Measurements from ENCODE around the gene KIF19.

The KIF19 gene

GRCh38 chr17:74298778-74299177 is 27.2 kb upstream of the KIF19 start:
- no peak for TF ChIP-seq CTCF (IDR thresholded peaks at IDR 0.05; ENCODE audit: low read depth, low read length)
- peaks cover 1% of the 10 kb centered on the region for H3K9me3 ChIP-seq (ENCODE audit: severe bottlenecking)
- H3K36me3 ChIP-seq: no peaks in the 10 kb centered on the region
- H3K4me3 ChIP-seq (ENCODE audit: low read depth, low read length): no peak overlapping the region
- H3K27me3 ChIP-seq (ENCODE audit: insufficient read depth, low read depth, severe bottlenecking): no peaks in the 10 kb centered on the region
- no peak overlapping the region for H3K27ac ChIP-seq
- DNase-seq: no peak

GRCh38 chr17:74299226-74300009 is 26.6 kb upstream of the KIF19 start:
- no peaks in the 10 kb centered on the region for H3K27me3 ChIP-seq (ENCODE audit: insufficient read depth, low read depth, severe bottlenecking)
- no peaks in the 10 kb centered on the region for H3K36me3 ChIP-seq
- H3K9me3 ChIP-seq (ENCODE audit: severe bottlenecking): no peaks in the 10 kb centered on the region
- TF ChIP-seq CTCF (IDR thresholded peaks at IDR 0.05; ENCODE audit: low read depth, low read length): no peak
- H3K4me3 ChIP-seq (ENCODE audit: low read depth, low read length): no peak overlapping the region
- DNase-seq: no peak
- no peak overlapping the region for H3K27ac ChIP-seq

GRCh38 chr17:74303305-74303704 is 22.7 kb upstream of the KIF19 start:
- no peak overlapping the region for H3K4me3 ChIP-seq (ENCODE audit: low read depth, low read length)
- H3K36me3 ChIP-seq: no peaks in the 10 kb centered on the region
- no peak overlapping the region for H3K27ac ChIP-seq
- no peak for TF ChIP-seq CTCF (IDR thresholded peaks at IDR 0.05; ENCODE audit: low read depth, low read length)
- H3K27me3 ChIP-seq (ENCODE audit: insufficient read depth, low read depth, severe bottlenecking): no peaks in the 10 kb centered on the region
- peaks cover 2% of the 10 kb centered on the region for H3K9me3 ChIP-seq (ENCODE audit: severe bottlenecking)
- no peak for DNase-seq

- Histone ChIP-seq H3K27ac (no peak overlapping the region), H3K27me3 (ENCODE audit: insufficient read depth, low read depth, severe bottlenecking) (no peaks in the 10 kb centered on the region)
- DNase-seq: no peak
Measured at GRCh38 chr17:74304184-74304583, 21.8 kb upstream of the KIF19 start.

GRCh38 chr17:74305865-74306654 is 20.0 kb upstream of the KIF19 start:
- Histone ChIP-seq H3K27ac (peak overlapping the region; percentile 73), H3K4me3 (ENCODE audit: low read depth, low read length) (no peak overlapping the region), H3K36me3 (no peaks in the 10 kb centered on the region), H3K9me3 (ENCODE audit: severe bottlenecking) (peaks cover 2% of the 10 kb centered on the region), H3K27me3 (ENCODE audit: insufficient read depth, low read depth, severe bottlenecking) (no peaks in the 10 kb centered on the region)
- peak; percentile 65 for TF ChIP-seq CTCF (IDR thresholded peaks at IDR 0.05; ENCODE audit: low read depth, low read length)
- peak; percentile 74 for DNase-seq

More at GRCh38 chr17:74304184-74304583, 21.8 kb upstream of the KIF19 start:
- H3K9me3 ChIP-seq (ENCODE audit: severe bottlenecking): peaks cover 2% of the 10 kb centered on the region
- H3K36me3 ChIP-seq: no peaks in the 10 kb centered on the region
- H3K4me3 ChIP-seq (ENCODE audit: low read depth, low read length): no peak overlapping the region
- TF ChIP-seq CTCF (IDR thresholded peaks at IDR 0.05; ENCODE audit: low read depth, low read length): no peak
